HepG2 (cell line): ENCODE measurements around the gene TMEM164. TPM values are rescaled to one million over a fixed set of nuclear protein-coding genes. Genes with fewer than 3 reads are reported as not detected.

ENCODE experiments used
- ATAC-seq: fragments of 200-7000 bp; cut with Tn5 transposase; 3 replicates; pipeline ENCODE4 v1.9.1; 2020; ENCODE audit warnings: mild to moderate bottlenecking, moderate library complexity
- BruUV-seq: library from RNA; stranded (reverse); fragments of 400-500 nt; replicated peaks from 2 replicates; lab custom pipeline; 2021; lab: Mats Ljungman, UMichigan
- CTCF ChIA-PET: fragments of 300-600 bp; formaldehyde crosslinking; extraction: SDS; loops from one replicate; lab custom pipeline; 2021; ENCODE audit warnings: low total read pairs, inconsistent platforms, low intra/inter-chr PET ratio; lab: Yijun Ruan, JAX
- POLR2A ChIA-PET: fragments of 350-600 bp; sonication (Branson Sonifier 250); formaldehyde crosslinking; loops from one replicate; lab custom pipeline; 2020; ENCODE audit warnings: antibody characterized with exemption, inconsistent platforms; lab: Yijun Ruan, JAX
- DNase-seq: peaks from one replicate; pipeline ENCODE4 v3.0.0-alpha.2; 2015; ENCODE audit warnings: low spot score
- FAIRE-seq: peaks from 3 replicates; lab custom pipeline; 2011; peaks lifted over from hg19 to GRCh38; lab: Jason Lieb, UNC
- H2AFZ ChIP-seq: one replicate; pipeline ENCODE4 v1.6.1; 2011; ENCODE audit warnings: low read length, inconsistent platforms
- H3K27ac ChIP-seq: fragments of 300-600 bp; 3 replicates; pipeline ENCODE4 v1.8.0; 2011; ENCODE audit warnings: mixed run types, mild to moderate bottlenecking, mixed read lengths, low read length, inconsistent platforms; ENCODE audit not compliant: insufficient read depth; ENCODE audit errors: extremely low read length
- H3K27me3 ChIP-seq, 2 experiments: fragments of 200-600 bp in 1 of 2; 2 replicates in 1 of 2; 3 replicates in 1 of 2; pipeline versions ENCODE4 v1.6.0 to v1.8.0; 2011; ENCODE audit warnings: low read length in 2 of 2, mild to moderate bottlenecking in 2 of 2, moderate library complexity in 2 of 2, inconsistent platforms in 1 of 2; ENCODE audit not compliant: insufficient read depth in 2 of 2, control insufficient read depth in 1 of 2
- H3K36me3 ChIP-seq, 2 experiments: fragments of 200-600 bp in 1 of 2; replicated peaks in 1 of 2; 2 replicates in 1 of 2; 3 replicates in 1 of 2; pipeline versions ENCODE4 v1.5.1 to v1.8.0; 2011; ENCODE audit warnings: low read length in 2 of 2, inconsistent platforms in 1 of 2; ENCODE audit not compliant: insufficient read depth in 2 of 2, control insufficient read depth in 1 of 2
- H3K4me1 ChIP-seq: 2 replicates; pipeline ENCODE4 v1.5.1; 2012; ENCODE audit warnings: low read length, inconsistent platforms; ENCODE audit not compliant: insufficient read depth
- H3K4me2 ChIP-seq: 2 replicates; pipeline ENCODE4 v1.6.0; 2011; ENCODE audit warnings: low read depth, low read length, inconsistent platforms
- H3K4me3 ChIP-seq, 3 experiments: fragments of 200-600 bp in 1 of 3; sonication (generic), shearing (Covaris generic) in 1 of 3; replicated peaks in 1 of 3; 2 replicates each; pipeline ENCODE4 v1.5.1; 2011 to 2016; ENCODE audit warnings: low read length in 3 of 3, inconsistent platforms in 2 of 3, low read depth in 2 of 3, mild to moderate bottlenecking in 2 of 3, control low read depth in 1 of 3, mixed read lengths in 1 of 3; ENCODE audit not compliant: insufficient read depth in 1 of 3
- H3K79me2 ChIP-seq: one replicate; pipeline ENCODE4 v1.6.1; 2011; ENCODE audit warnings: low read length, inconsistent platforms; ENCODE audit not compliant: insufficient read depth
- H3K9ac ChIP-seq: 2 replicates; pipeline ENCODE4 v1.6.0; 2011; ENCODE audit warnings: mild to moderate bottlenecking, low read depth, low read length, inconsistent platforms; ENCODE audit not compliant: insufficient read depth
- H3K9me3 ChIP-seq: 2 replicates; pipeline ENCODE4 v1.5.1; 2012; ENCODE audit warnings: mild to moderate bottlenecking, low read length
- H4K20me1 ChIP-seq: 2 replicates; pipeline ENCODE4 v1.6.0; 2011; ENCODE audit warnings: inconsistent platforms, mild to moderate bottlenecking, low read length, moderate library complexity; ENCODE audit not compliant: insufficient read depth
- FOXK1 ChIP-seq: sonication (generic); formaldehyde crosslinking; IDR thresholded peaks from 2 replicates; pipeline ENCODE4 v1.4.0; 2020; ENCODE audit warnings: low read depth, missing genetic modification reagents, borderline replicate concordance
- JUND ChIP-seq: sonication (generic); formaldehyde crosslinking; IDR thresholded peaks from 2 replicates; pipeline ENCODE4 v1.8.0; 2022; ENCODE audit warnings: mild to moderate bottlenecking, missing genetic modification reagents
- ZNF629 ChIP-seq: sonication (generic); formaldehyde crosslinking; conservative IDR thresholded peaks from 2 replicates; pipeline ENCODE4 v1.5.0; 2020; ENCODE audit warnings: missing genetic modification reagents
- ZNF646 ChIP-seq: sonication (generic); formaldehyde crosslinking; IDR thresholded peaks from 2 replicates; pipeline ENCODE4 v1.9.0; 2021; ENCODE audit warnings: mild to moderate bottlenecking, missing genetic modification reagents
- ZNF652 ChIP-seq: IDR thresholded peaks from 2 replicates; pipeline ENCODE4 v1.6.1; 2016; ENCODE audit warnings: low read depth, borderline replicate concordance
- ZNF83 ChIP-seq: sonication (generic); formaldehyde crosslinking; IDR thresholded peaks from 2 replicates; pipeline ENCODE4 v1.4.0; 2020; ENCODE audit warnings: missing genetic modification reagents, mild to moderate bottlenecking, borderline replicate concordance
- WGBS: methylation state at CpG from one replicate; pipeline ENCODE4 v1.1.6; 2017; ENCODE audit warnings: low lambda C conversion rate; 5-methylcytosine and 5-hydroxymethylcytosine counted together
- in situ Hi-C: cut with HindIII; loops from 2 replicates; pipeline ENCODE4 v1.10.0; 2017; ENCODE audit warnings: low pct_unique_long_range_greater_than_20kb; ENCODE audit not compliant: extremely low pct_ligation_motif_present
- intact Hi-C: fragments of 100-400 bp; cut with micrococcal nuclease; formaldehyde crosslinking; loops from one replicate; pipeline ENCODE4 v1.10.0; 2022; ENCODE audit not compliant: unreplicated experiment
- polyA plus RNA-seq, 8 experiments: library from polyadenylated mRNA; depleted of rRNA in 3 of 8; stranded (reverse) in 7 of 8; unstranded in 1 of 8; fragments of >200 nt; fragmentation: Illumina TruSeq in 4 of 8; extraction: Trizol in 4 of 8; gene quantifications; 2 replicates each; pipeline versions ENCODE4 v1.2.1 to v1.2.3, GENCODE V29; 2011 to 2016; ENCODE audit warnings: low read depth in 4 of 8, missing spikeins in 1 of 8, mixed read lengths in 1 of 8; ENCODE audit not compliant: insufficient read depth in 1 of 8
- total RNA-seq, 5 experiments: library from RNA; depleted of rRNA; stranded (reverse); fragments of >200 nt; fragmentation: Illumina TruSeq; extraction: Trizol; gene quantifications; 2 replicates each; pipeline ENCODE4 v1.2.3, GENCODE V29; 2016; ENCODE audit warnings: low read depth in 1 of 5

TMEM164 gene
- total and polyA plus RNA-seq, 2 of the 13 experiments (the other 11 are each of a cell fraction or from before 2014, with no cell fraction given) = 5.8 to 13.2 TPM

- ATAC-seq (no peak), DNase-seq (peak; percentile 6), FAIRE-seq (peak; percentile 74)
- in situ Hi-C loops (no loop called here), intact Hi-C loops (no loop called here)
- CTCF ChIA-PET = no interaction called here
- Histone ChIP-seq H3K9ac (no peak overlapping the region), H3K4me2 (no peak overlapping the region), H2AFZ (no peak overlapping the region), H3K79me2 (no peaks in the 10 kb centered on the region), H3K36me3 (no peaks in the 10 kb centered on the region), H3K27me3 (no peaks in the 10 kb centered on the region), H3K4me1 (peaks cover 38% of the 10 kb centered on the region), H3K4me3 (no peak overlapping the region), H4K20me1 (no peaks in the 10 kb centered on the region), H3K9me3 (no peaks in the 10 kb centered on the region), H3K27ac (no peak overlapping the region)
- no TSS peak for BruUV-seq
- WGBS = 67% methylated on average over 4 of the region's 4 CpGs
- POLR2A ChIA-PET = no interaction called here
- TF ChIP-seq ZNF629 (CRISPR knock-in tag) = peak; percentile 82
- TF ChIP-seq JUND (CRISPR knock-in tag) = no peak
- no peak for TF ChIP-seq ZNF83
- no peak for TF ChIP-seq FOXK1
- TF ChIP-seq ZNF652 (CRISPR knock-in tag) = peak; percentile 37; the same call in 1 of the 2 replicates
- TF ChIP-seq ZNF646 (CRISPR knock-in tag) = peak; percentile 16; the same call in 1 of the 2 replicates
Measured at GRCh38 chrX:110116066-110116980, 113.4 kb downstream of the TMEM164 start.
